Left lobe of liver (tissue), 2 donors: ENCODE data around the gene ZDHHC11. TPM values are rescaled to one million over a fixed set of nuclear protein-coding genes. Genes with fewer than 3 reads are reported as not detected.
A peak's percentile ranks its signal among the peaks of the same experiment; 100 is the strongest.
"Not testable (repeated sequence)": the region's sequence is repeated elsewhere in the genome, so short reads cannot be mapped to it uniquely, and the experiment has no call there.

ENCODE experiments used
- ATAC-seq: fragments of 200-7000 bp; cut with Tn5 transposase; one replicate; pipeline ENCODE4 v1.9.1; 2020; ENCODE audit warnings: mild to moderate bottlenecking, moderate library complexity
- DNase-seq: peaks from one replicate; pipeline ENCODE4 v3.0.0-alpha.2; 2020; ENCODE audit warnings: low spot score
- total RNA-seq: library from RNA; stranded (reverse); gene quantifications from one replicate; pipeline ENCODE4 v1.2.1, GENCODE V29; 2021
- donor health status: DM: no; HTN: no; CAD: no; lungs with moderate emphysema.
- donor health status: DM: no; HTN: yes; CAD: no.

ZDHHC11 gene
- total RNA-seq, 1 donor from 2014 or later, result 19.1 TPM

GRCh38 chr5:765948-766631, 84.7 kb downstream of the ZDHHC11 start:
- DNase-seq, result peak; percentile 43
- ATAC-seq, result no peak

DNA sequence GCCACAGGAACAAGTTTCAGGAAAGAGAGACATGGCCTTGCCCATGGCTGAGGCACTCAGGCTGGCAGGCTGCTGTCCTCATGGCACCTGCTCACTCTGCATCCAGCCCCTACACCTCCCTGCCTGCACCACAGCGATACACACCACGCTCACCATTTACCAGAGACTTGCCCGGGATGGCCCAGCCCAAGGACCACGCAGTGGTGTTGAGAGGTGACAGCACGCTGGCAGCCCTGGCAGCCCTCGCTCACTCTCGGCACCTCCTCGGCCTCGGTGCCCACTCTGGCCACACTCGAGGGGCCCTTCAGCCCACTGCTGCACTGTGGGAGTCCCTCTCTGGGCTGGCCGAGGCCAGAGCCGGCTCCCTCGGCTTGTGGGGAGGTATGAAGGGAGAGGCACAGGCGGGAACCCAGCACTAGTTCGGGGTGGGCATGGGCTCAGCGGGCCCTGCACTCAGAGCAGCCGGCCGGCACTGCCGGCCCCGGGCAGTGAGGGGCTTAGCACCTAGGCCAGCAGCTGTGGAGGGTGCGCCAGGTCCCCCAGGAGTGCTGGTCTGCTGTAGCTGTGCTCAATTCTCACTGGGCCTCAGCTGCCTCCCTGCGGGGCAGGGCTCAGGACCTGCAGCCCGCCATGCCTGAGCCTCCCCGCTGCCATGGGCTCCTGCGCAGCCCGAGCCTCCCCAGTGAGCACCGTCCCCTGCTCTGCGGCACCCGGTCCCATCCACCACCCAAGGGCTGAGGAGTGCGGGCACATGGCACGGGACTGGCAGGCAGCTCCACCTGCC, 86.6 kb downstream of the ZDHHC11 start:
- DNase-seq, result peak; percentile 43
- ATAC-seq, result no peak

DNA sequence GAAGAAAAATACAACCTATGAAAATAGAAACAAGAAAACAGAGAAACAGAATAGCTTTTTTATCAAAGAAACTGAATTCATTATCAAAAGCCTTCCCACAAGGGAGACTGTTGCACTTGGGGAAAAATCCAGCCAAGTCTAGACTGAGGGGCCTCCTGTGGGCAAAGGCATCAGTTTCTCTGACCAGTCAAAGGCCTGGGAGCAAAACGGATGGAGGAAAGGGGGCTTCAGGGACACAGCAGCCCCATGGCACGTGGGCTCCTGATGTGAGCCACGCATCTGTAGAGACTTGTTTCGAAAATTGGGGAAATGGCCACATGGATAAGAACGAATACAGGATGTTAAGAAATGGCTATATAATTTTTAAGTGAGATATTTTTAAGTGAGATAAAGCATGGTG, 87.4 kb downstream of the ZDHHC11 start:
- ATAC-seq, result no peak

GRCh38 chr5:762996-763395, 87.8 kb downstream of the ZDHHC11 start:
- not testable (repeated sequence) for ATAC-seq, DNase-seq

More for the DNA sequence above, 87.4 kb downstream of the ZDHHC11 start:
- no peak for DNase-seq

- DNase-seq, result no peak
- no peak for ATAC-seq
Measured at GRCh38 chr5:761854-762710, 88.7 kb downstream of the ZDHHC11 start.

GRCh38 chr5:761059-761771, 89.6 kb downstream of the ZDHHC11 start:
- DNase-seq (no peak), ATAC-seq (no peak)

GRCh38 chr5:760363-761058, 90.3 kb downstream of the ZDHHC11 start:
- DNase-seq (no peak), ATAC-seq (no peak)

GRCh38 chr5:759781-760362, 90.9 kb downstream of the ZDHHC11 start:
- ATAC-seq (no peak), DNase-seq (no peak)

- DNase-seq (peak; percentile 48), ATAC-seq (peak; percentile 61)
Measured at GRCh38 chr5:759111-759751, 91.6 kb downstream of the ZDHHC11 start.

GRCh38 chr5:758698-759053, 92.1 kb downstream of the ZDHHC11 start:
- no peak for ATAC-seq
- peak; percentile 42 for DNase-seq

GRCh38 chr5:757931-758697, 92.7 kb downstream of the ZDHHC11 start:
- ATAC-seq (peak; percentile 27), DNase-seq (peak; percentile 45)

GRCh38 chr5:757346-757930, 93.3 kb downstream of the ZDHHC11 start:
- DNase-seq (peak; percentile 45), ATAC-seq (no peak)

DNA sequence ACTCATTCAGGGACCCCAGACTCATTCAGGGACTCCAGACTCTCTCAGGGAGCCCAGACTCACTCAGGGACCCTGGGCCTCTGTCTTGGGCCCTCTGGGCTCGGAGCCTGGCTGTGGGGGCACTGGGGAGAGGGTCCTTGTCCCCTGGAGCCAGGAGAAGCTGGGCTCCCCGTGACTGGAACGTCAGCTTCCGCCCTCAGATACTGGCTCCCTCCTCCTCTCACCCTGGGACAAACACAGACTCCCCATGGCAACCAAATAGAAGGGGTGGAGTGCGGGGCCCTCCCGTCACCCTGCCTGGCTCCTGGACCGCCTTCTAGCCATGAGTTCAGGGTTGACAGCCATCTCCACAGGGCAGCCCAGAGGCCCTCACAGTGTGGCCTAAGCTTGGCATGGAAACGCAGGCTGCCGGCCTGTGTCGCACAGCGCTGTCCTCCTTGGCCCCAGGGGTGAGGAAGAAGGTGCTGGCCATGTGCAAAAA, 93.9 kb downstream of the ZDHHC11 start:
- ATAC-seq (no peak), DNase-seq (no peak)

GRCh38 chr5:756171-756570, 94.6 kb downstream of the ZDHHC11 start:
- ATAC-seq, result peak; percentile 28

GRCh38 chr5:754143-754632, 96.6 kb downstream of the ZDHHC11 start:
- not testable (repeated sequence) for ATAC-seq, DNase-seq

More at GRCh38 chr5:756171-756570, 94.6 kb downstream of the ZDHHC11 start:
- DNase-seq, result peak; percentile 44

GRCh38 chr5:753567-754142, 97.1 kb downstream of the ZDHHC11 start:
- not testable (repeated sequence) for ATAC-seq, DNase-seq

DNA sequence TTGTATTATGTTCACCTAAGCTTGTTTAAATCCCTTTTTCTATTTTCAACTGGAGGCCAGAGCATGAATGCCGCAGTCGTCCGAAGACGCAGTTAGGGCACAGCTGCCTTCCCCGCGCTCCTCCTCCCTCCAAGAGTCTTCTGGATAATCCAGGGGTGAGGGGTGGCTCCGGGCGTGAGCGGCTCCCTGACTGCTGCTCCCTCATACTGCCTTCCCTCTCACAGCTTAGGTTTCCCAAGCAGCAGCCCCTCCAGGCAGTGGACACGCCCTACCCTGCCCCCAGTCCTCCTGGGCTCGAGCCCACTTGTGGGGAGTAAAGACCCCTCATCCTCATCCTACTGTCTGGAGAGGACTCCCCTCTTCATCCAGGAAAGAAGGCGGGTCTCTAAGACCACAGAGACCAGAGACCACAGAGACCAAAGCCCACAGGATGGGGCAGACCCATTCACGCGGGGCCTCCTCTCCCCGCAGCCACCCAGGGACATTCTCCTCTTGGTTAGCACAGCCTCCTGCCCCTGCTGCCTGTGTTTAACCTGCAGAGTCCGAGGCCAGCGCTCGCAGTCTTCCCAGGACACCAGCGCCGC, 98.2 kb downstream of the ZDHHC11 start:
- DNase-seq, ATAC-seq: not testable (repeated sequence)
